Measurements from ENCODE around the gene CGREF1.
A peak's percentile ranks its signal among the peaks of the same experiment; 100 is the strongest.

DNA sequence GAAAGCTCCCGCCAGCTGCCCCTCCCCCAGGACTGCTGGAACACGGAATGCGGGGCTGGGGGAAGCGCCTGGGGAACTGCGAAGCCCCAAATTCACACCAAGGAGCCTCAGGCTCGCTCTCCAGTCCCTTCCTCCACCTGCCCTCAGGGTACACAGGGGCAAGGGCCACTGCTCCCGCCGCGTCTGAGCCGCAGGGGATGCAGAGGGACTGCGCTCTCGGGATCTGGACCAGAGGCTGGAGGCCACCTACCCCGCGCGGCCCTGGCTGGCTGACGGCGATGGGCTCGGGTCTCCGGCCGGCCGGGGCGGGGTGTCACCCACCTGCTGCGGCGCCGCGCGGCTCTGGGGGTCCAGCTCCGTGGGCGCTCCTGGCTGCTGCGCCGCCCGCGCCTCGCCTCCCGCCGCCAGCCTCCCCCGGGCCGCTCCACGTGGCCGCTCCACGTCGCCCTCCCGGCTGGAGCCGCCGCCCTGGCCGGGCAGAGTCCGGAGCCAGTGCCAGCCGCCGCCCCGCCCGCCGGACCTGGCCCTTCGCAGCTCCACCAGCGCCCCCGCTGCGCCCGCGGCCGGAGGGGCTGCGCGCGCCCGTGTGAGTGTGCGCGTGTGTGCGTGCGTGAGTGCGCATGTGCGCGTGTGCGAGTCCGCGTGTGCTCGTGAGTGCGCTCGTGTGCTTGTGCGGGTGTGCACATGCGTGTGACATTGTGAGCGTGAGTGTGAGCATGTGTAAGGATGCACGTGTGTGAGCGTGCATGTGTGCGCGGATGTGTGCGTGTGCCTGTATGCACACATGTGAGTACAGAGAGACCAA lies at the start of gene CGREF1:
- TF ChIP-seq, protein P1, sequence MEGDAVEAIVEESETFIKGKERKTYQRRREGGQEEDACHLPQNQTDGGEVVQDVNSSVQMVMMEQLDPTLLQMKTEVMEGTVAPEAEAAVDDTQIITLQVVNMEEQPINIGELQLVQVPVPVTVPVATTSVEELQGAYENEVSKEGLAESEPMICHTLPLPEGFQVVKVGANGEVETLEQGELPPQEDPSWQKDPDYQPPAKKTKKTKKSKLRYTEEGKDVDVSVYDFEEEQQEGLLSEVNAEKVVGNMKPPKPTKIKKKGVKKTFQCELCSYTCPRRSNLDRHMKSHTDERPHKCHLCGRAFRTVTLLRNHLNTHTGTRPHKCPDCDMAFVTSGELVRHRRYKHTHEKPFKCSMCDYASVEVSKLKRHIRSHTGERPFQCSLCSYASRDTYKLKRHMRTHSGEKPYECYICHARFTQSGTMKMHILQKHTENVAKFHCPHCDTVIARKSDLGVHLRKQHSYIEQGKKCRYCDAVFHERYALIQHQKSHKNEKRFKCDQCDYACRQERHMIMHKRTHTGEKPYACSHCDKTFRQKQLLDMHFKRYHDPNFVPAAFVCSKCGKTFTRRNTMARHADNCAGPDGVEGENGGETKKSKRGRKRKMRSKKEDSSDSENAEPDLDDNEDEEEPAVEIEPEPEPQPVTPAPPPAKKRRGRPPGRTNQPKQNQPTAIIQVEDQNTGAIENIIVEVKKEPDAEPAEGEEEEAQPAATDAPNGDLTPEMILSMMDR (IDR thresholded peaks at IDR 0.05) = peak in 1 of 6 experiments; percentile 8
- TF ChIP-seq POLR2A (IDR thresholded peaks at IDR 0.05) = no peak
